Fibroblast of lung (primary cell): Measurements from ENCODE around the gene GALNT18.

ENCODE experiments used
- CTCF ChIP-seq, 2 donors: IDR thresholded peaks in 1 of 2; conservative IDR thresholded peaks in 1 of 2; 1 replicate in 1 of 2; 2 replicates in 1 of 2; pipeline ENCODE4 v1.5.1; 2011 to 2012; ENCODE audit warnings: low read length in 2 of 2, control low read depth in 1 of 2, inconsistent platforms in 1 of 2, low read depth in 1 of 2, mild to moderate bottlenecking in 1 of 2
- EZH2 ChIP-seq: IDR thresholded peaks from 2 replicates; pipeline ENCODE4 v1.5.1; 2012; ENCODE audit warnings: low read length, control low read depth, mild to moderate bottlenecking; ENCODE audit errors: missing control alignments

- TF ChIP-seq CTCF (conservative IDR thresholded peaks at IDR 0.05 in 1 of 2, IDR thresholded peaks at IDR 0.05 in 1 of 2; ENCODE audit: low read depth in 1 of 2, low read length in 2 of 2) (no peak), EZH2 (no peak)
Observed at GRCh38 chr11:11446564-11446963, 175.2 kb downstream of the GALNT18 start.
